HG03280 (cell line): ENCODE measurements around the gene ZBTB6.

ENCODE experiments used
- ATAC-seq: cut with Tn5 transposase; IDR thresholded peaks from one replicate; pipeline ENCODE4 v1.9.1; 2021; ENCODE audit warnings: mild to moderate bottlenecking, moderate library complexity; ENCODE audit not compliant: unreplicated experiment

Gene ZBTB6, protein sequence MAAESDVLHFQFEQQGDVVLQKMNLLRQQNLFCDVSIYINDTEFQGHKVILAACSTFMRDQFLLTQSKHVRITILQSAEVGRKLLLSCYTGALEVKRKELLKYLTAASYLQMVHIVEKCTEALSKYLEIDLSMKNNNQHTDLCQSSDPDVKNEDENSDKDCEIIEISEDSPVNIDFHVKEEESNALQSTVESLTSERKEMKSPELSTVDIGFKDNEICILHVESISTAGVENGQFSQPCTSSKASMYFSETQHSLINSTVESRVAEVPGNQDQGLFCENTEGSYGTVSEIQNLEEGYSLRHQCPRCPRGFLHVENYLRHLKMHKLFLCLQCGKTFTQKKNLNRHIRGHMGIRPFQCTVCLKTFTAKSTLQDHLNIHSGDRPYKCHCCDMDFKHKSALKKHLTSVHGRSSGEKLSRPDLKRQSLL

DNA sequence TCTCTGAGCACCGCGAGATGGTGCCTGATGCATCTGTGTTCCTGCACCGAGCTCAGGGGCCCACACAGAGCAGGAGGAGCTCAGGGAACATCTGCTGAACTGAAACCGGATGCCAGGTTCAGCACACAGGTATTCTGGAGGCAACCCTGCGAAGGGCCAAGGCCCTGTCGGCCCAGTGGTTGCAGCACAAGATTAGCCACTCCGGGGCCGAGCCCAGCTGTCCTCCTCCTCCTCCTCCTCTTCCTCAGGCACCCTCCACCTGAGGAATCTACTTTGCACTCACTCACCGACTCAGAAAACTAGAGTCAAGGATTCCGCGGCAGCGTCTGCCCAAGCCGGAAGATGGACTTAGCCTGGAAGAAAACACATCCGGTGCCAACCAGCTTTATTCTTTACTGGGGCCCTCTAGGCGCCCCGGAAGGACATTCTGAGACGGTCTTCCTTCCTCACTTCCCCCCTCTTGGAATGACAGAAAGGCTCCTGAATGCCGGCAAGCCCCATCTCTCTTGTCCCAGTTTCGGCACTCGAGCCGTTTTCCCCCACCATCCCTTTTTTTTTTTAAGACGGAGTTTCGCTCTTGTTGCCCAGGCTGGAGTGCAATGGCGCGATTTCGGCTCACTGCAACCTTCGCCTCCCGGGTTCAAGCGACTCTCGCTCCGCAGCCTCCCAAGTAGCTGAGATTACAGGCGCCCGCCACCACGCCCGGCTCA is at the start of gene ZBTB6:
Gene ZBTB6, minus strand, starts transcription at position 360 of the 710 bp plus-strand sequence. CDS start 1,251 bp downstream, outside the sequence.
- peak; percentile 99 for ATAC-seq

- ATAC-seq = no peak
Observed at GRCh38 chr9:122961139-122961538, 48.0 kb upstream of the ZBTB6 start.

DNA sequence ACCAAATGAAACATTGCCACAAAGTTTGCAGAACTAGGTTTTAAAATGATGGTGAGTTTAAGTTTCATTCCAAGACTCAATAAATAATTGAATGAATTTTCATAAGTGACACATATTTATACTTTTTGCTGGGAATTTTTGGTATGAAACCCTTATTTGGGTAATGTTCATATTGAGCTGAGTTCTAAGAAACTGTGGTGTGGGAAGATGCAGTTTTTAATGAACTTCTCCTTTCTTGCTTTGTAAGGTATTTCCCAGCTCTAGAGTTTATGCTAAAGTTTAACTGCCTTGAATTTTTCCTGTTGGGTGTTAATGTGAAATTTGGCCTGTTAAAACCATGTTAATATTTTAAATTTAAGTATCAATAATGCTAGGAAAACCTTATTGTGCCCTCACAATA is 42.8 kb upstream of the ZBTB6 start:
- no peak for ATAC-seq

DNA sequence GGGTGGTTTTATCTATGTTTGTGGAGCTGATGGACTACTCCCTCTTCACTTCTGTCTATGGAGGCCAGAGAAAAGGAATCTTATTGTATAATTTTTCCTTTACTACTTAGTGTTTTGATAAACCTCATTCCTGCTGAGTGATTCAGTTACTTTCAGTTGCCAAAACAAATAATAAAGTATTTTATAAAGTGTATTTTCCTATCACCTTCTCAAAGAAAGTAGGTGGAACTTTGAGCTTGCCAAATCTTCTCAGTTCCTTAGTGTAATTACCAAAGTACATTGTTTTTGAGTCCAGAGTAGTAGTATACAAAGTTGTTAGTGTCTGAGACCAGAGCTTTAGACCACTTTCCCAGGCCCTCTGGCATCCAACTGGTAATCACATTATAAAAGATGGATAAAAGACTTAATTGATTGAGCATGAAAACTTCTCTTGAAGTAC is 41.1 kb upstream of the ZBTB6 start:
- ATAC-seq = no peak

GRCh38 chr9:122951056-122951455 is 37.9 kb upstream of the ZBTB6 start:
- no peak for ATAC-seq

GRCh38 chr9:122950263-122950662 is 37.1 kb upstream of the ZBTB6 start:
- no peak for ATAC-seq

- no peak for ATAC-seq
Observed at GRCh38 chr9:122949696-122950095, 36.6 kb upstream of the ZBTB6 start.

GRCh38 chr9:122948313-122948712 is 35.2 kb upstream of the ZBTB6 start:
- no peak for ATAC-seq

DNA sequence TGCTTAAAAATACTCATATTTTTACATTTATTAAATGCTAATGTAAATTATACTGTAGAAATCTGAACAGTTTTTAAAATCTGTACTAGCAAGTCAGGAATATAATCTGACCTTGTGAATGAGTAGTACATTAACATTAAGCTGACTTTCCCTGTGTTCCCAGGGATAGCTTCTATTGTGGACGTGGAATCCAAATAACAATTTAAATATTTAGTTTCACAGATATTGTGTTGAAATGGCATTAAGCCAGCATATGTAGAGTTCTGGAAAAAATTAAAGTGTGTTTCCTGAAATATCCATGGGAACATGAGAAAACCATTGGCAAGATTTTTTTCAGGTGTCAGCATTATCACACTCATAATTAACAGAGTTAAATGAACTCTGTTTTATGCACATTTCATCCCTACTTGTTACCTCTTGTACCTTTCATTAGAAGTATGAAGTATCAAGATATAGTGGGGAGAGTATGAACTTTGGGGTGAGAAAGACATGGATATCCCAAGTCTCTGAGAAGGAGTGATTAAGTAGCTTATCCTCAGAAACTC is 33.4 kb upstream of the ZBTB6 start:
- no peak for ATAC-seq

DNA sequence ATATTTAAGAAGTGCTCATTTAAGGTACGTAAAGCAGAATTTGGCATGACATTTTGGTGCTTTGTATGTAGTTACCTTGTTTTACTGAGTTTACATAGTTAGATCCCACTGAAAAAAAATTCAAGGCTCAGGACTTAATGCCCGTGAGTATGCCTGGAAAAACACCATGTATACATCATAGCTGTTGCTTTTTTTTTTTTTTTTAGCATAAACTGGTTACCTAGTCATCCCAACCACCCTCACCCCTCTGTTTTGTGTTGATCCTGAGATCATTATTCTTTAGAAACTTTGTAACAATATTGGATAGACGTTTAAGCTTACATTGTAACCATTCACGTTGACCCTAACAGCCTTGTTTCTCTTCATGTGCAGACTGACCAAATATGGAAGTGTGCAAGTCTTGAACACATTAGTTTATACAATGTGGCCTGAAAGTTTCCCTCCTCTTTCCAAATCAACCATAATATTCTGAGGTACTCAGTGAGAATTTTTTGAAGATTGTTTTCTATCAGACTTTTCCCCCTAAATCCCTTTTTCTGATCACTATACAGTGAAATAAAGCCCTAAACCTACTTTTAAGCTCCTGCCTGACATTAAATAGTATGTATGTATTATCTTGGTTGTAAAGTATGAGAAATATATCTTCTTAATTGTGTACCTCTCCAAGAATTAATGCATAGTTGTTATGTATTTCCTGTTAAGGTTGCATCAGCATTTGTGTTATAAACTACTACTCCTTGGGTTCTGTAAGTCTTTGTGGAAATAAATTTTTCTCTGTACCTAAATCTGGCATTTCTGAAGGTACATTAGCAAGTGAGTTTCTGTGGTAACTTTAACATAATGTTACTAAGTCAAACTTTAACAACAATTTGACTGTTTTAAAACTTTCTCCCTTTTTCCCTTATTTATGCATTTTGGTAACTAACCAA is 32.1 kb upstream of the ZBTB6 start:
- no peak for ATAC-seq

DNA sequence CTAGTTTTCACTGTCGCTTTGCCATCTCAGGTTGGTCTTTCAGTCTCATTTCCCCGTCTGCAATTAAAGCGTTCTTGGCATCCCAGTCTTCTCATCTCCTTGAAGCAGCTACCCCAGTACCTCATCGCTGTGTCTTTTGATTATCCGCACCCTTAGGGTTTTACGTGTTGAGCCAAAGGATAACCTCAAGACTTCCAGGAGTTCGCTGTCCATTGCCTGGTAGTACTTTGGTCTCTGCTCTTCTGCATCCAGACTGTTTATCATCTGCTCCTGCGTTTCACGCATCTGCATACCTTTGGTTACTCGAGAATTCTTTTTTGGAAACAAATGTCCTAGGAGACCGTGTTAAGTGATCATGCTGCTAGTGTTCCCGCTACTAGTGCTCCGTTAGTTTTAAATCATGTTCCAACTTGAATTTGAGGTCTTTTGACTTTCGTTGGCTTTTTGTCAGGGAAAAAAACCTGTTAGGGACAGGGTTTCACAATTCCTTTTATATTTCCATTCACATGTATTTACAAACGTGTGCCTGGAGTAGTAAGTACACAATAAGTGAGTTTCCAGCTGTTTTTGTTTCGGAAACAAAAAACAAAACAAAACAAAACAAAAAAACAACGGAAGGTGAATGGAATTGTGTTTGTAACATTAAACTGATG is 28.6 kb upstream of the ZBTB6 start:
- no peak for ATAC-seq

- peak; percentile 98 for ATAC-seq
Observed at GRCh38 chr9:122940749-122941581, 27.8 kb upstream of the ZBTB6 start, which contains the start of gene RABGAP1. Gene RABGAP1, plus strand, starts transcription at chr9:122941020. Its CDS starts 16,040 bp downstream, at chr9:122957060.

- no peak for ATAC-seq
Observed at GRCh38 chr9:122940454-122940748, 27.3 kb upstream of the ZBTB6 start.

DNA sequence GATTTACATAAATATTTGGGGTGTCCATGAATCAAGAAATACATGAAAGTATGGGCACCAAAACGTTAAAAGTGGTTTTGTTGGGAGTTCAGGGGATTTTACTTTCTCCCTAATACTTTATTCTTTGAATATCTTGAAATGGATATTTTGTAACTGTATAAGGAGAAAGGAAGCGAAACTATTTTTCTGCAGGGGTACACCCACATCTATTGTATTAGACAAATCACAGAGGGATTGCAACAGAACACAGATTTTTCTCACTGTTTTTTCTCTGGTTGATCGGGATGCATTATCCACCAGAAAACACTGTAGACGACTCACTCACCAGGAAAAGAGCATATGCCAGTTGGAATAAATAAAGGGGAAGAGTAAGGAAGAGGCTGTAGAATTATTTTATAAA is 26.5 kb upstream of the ZBTB6 start:
- ATAC-seq = no peak

- ATAC-seq = no peak
Observed at GRCh38 chr9:122936883-122937282, 23.8 kb upstream of the ZBTB6 start.

- ATAC-seq = no peak
Observed at GRCh38 chr9:122936464-122936863, 23.3 kb upstream of the ZBTB6 start.

- peak; percentile 95 for ATAC-seq
Observed at GRCh38 chr9:122931226-122932121, 18.4 kb upstream of the ZBTB6 start, which contains the start of gene ZBTB26. Gene ZBTB26, minus strand, starts transcription at chr9:122931512. Its CDS starts 11,578 bp downstream, at chr9:122919934.

- peak; percentile 37 for ATAC-seq
Observed at GRCh38 chr9:122930541-122931225, 17.6 kb upstream of the ZBTB6 start.
